CD1c-positive myeloid dendritic cell (primary cell): ENCODE results near the gene WFDC9.
A peak's percentile ranks its signal among the peaks of the same experiment; 100 is the strongest.
"Not testable (repeated sequence)": the region's sequence is repeated elsewhere in the genome, so short reads cannot be mapped to it uniquely, and the experiment has no call there.

Experiments used
- DNase-seq: peaks from one replicate; pipeline ENCODE4 v3.0.0-alpha.2; 2016; ENCODE audit errors: extremely low spot score

Gene WFDC9

GRCh38 chr20:45592574-45593189, 38.4 kb downstream of the WFDC9 start:
- DNase-seq: peak; percentile 69

- no peak for DNase-seq
These were observed 41.4 kb downstream of the WFDC9 start for GRCh38 chr20:45589725-45590124.

GRCh38 chr20:45588800-45589199, 42.3 kb downstream of the WFDC9 start:
- no peak for DNase-seq

GRCh38 chr20:45585986-45586385, 45.1 kb downstream of the WFDC9 start:
- not testable (repeated sequence) for DNase-seq

- DNase-seq: not testable (repeated sequence)
These were observed 46.8 kb downstream of the WFDC9 start for GRCh38 chr20:45584294-45584693.

GRCh38 chr20:45583502-45583901, 47.6 kb downstream of the WFDC9 start:
- no peak for DNase-seq

GRCh38 chr20:45581702-45582101, 49.4 kb downstream of the WFDC9 start:
- DNase-seq: no peak

- no peak for DNase-seq
These were observed 51.9 kb downstream of the WFDC9 start, which contains the start of gene WFDC8 for GRCh38 chr20:45579184-45579583. Gene WFDC8 (minus strand): TSS chr20:45579284. CDS start chr20:45579247, 37 bp downstream.

GRCh38 chr20:45578231-45578630, 52.9 kb downstream of the WFDC9 start:
- DNase-seq: no peak

GRCh38 chr20:45576995-45577394, 54.1 kb downstream of the WFDC9 start:
- DNase-seq: no peak

GRCh38 chr20:45575931-45576330, 55.2 kb downstream of the WFDC9 start:
- no peak for DNase-seq

- DNase-seq: not testable (repeated sequence)
These were observed 61.4 kb downstream of the WFDC9 start for GRCh38 chr20:45569650-45570049.

GRCh38 chr20:45564760-45565276, 66.3 kb downstream of the WFDC9 start:
- no peak for DNase-seq
